ENCODE data around the gene FHIT. TPM values are rescaled to one million over a fixed set of nuclear protein-coding genes. Genes with fewer than 3 reads are reported as not detected.

FHIT gene
- total RNA-seq, 1 donor from 2014 or later = 20.2 TPM

- no peak overlapping the region for H3K27ac Mint-ChIP-seq (ENCODE audit: unreplicated experiment)
- no peak for DNase-seq (ENCODE audit: low spot score)
- H3K4me1 Mint-ChIP-seq (ENCODE audit: unreplicated experiment) = no peaks in the 10 kb centered on the region
- no peaks in the 10 kb centered on the region for H3K36me3 Mint-ChIP-seq (ENCODE audit: low read depth, unreplicated experiment)
- no peaks in the 10 kb centered on the region for H3K27me3 Mint-ChIP-seq (ENCODE audit: unreplicated experiment)
- no peak overlapping the region for H3K4me3 Mint-ChIP-seq (ENCODE audit: unreplicated experiment)
- no peaks in the 10 kb centered on the region for H3K9me3 Mint-ChIP-seq (ENCODE audit: unreplicated experiment)
- TF ChIP-seq CTCF (IDR thresholded peaks at IDR 0.05; ENCODE audit: unreplicated experiment) = no peak
These were observed 837.2 kb downstream of the FHIT start for GRCh38 chr3:60414011-60414410.

- no peaks in the 10 kb centered on the region for H3K4me1 Mint-ChIP-seq (ENCODE audit: unreplicated experiment)
- H3K36me3 Mint-ChIP-seq (ENCODE audit: low read depth, unreplicated experiment) = no peaks in the 10 kb centered on the region
- H3K9me3 Mint-ChIP-seq (ENCODE audit: unreplicated experiment) = no peaks in the 10 kb centered on the region
- no peak overlapping the region for H3K27ac Mint-ChIP-seq (ENCODE audit: unreplicated experiment)
- no peak overlapping the region for H3K4me3 Mint-ChIP-seq (ENCODE audit: unreplicated experiment)
- no peak for TF ChIP-seq CTCF (IDR thresholded peaks at IDR 0.05; ENCODE audit: unreplicated experiment)
- DNase-seq (ENCODE audit: low spot score) = no peak
- H3K27me3 Mint-ChIP-seq (ENCODE audit: unreplicated experiment) = no peaks in the 10 kb centered on the region
These were observed 837.7 kb downstream of the FHIT start for GRCh38 chr3:60413551-60413950.

- Mint-ChIP-seq H3K9me3 (ENCODE audit: unreplicated experiment) (no peaks in the 10 kb centered on the region), H3K27ac (ENCODE audit: unreplicated experiment) (no peak overlapping the region), H3K4me3 (ENCODE audit: unreplicated experiment) (no peak overlapping the region), H3K4me1 (ENCODE audit: unreplicated experiment) (peaks cover 27% of the 10 kb centered on the region), H3K27me3 (ENCODE audit: unreplicated experiment) (no peaks in the 10 kb centered on the region), H3K36me3 (ENCODE audit: low read depth, unreplicated experiment) (no peaks in the 10 kb centered on the region)
- no peak for DNase-seq (ENCODE audit: low spot score)
- no peak for TF ChIP-seq CTCF (IDR thresholded peaks at IDR 0.05; ENCODE audit: unreplicated experiment)
These were observed 847.4 kb downstream of the FHIT start for GRCh38 chr3:60403866-60404265.

- Mint-ChIP-seq H3K36me3 (ENCODE audit: low read depth, unreplicated experiment) (no peaks in the 10 kb centered on the region), H3K27me3 (ENCODE audit: unreplicated experiment) (no peaks in the 10 kb centered on the region), H3K27ac (ENCODE audit: unreplicated experiment) (no peak overlapping the region)
These were observed 848.3 kb downstream of the FHIT start for GRCh38 chr3:60402931-60403330.

More at GRCh38 chr3:60402931-60403330, 848.3 kb downstream of the FHIT start:
- no peak for TF ChIP-seq CTCF (IDR thresholded peaks at IDR 0.05; ENCODE audit: unreplicated experiment)
- no peaks in the 10 kb centered on the region for H3K9me3 Mint-ChIP-seq (ENCODE audit: unreplicated experiment)
- no peak for DNase-seq (ENCODE audit: low spot score)
- peaks cover 27% of the 10 kb centered on the region for H3K4me1 Mint-ChIP-seq (ENCODE audit: unreplicated experiment)
- H3K4me3 Mint-ChIP-seq (ENCODE audit: unreplicated experiment) = no peak overlapping the region
